Peyer's patch (tissue), 4 donors: ENCODE measurements around the gene FLNA.

Experiments used
- POLR2A ChIP-seq, 2 donors: fragments of 450-650 bp; IDR thresholded peaks; one replicate each; pipeline ENCODE4 v1.5.1; 2017; ENCODE audit warnings: antibody characterized with exemption in 2 of 2, mild to moderate bottlenecking in 2 of 2, moderate library complexity in 2 of 2
- TF ChIP-seq, protein P1 (sequence below), 6 experiments: fragments of 450-650 bp in 4 of 6; fragments of 200-600 bp in 2 of 6; sonication (generic) in 1 of 6; IDR thresholded peaks; one replicate each; pipeline ENCODE4 v1.5.1; 2017 to 2019; ENCODE audit warnings: antibody characterized with exemption in 6 of 6, mild to moderate bottlenecking in 3 of 6, moderate library complexity in 1 of 6

DNA sequence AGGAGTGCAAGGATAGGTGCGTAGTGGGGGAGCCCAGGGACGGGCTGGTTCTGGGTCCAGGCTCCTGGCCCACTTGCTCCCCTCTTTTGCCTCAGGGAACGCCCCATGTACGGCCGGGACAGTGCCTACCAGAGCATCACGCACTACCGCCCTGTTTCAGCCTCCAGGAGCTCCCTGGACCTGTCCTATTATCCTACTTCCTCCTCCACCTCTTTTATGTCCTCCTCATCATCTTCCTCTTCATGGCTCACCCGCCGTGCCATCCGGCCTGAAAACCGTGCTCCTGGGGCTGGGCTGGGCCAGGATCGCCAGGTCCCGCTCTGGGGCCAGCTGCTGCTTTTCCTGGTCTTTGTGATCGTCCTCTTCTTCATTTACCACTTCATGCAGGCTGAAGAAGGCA is 6.4 kb upstream of the FLNA start:
- TF ChIP-seq, protein P1, sequence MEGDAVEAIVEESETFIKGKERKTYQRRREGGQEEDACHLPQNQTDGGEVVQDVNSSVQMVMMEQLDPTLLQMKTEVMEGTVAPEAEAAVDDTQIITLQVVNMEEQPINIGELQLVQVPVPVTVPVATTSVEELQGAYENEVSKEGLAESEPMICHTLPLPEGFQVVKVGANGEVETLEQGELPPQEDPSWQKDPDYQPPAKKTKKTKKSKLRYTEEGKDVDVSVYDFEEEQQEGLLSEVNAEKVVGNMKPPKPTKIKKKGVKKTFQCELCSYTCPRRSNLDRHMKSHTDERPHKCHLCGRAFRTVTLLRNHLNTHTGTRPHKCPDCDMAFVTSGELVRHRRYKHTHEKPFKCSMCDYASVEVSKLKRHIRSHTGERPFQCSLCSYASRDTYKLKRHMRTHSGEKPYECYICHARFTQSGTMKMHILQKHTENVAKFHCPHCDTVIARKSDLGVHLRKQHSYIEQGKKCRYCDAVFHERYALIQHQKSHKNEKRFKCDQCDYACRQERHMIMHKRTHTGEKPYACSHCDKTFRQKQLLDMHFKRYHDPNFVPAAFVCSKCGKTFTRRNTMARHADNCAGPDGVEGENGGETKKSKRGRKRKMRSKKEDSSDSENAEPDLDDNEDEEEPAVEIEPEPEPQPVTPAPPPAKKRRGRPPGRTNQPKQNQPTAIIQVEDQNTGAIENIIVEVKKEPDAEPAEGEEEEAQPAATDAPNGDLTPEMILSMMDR (IDR thresholded peaks at IDR 0.05) = no peak
- no peak for TF ChIP-seq POLR2A (IDR thresholded peaks at IDR 0.05)
